GM21723 (cell line): ENCODE data around the gene PGAP1.
"Not testable (repeated sequence)": the region's sequence is repeated elsewhere in the genome, so short reads cannot be mapped to it uniquely, and the experiment has no call there.

Experiments
- ATAC-seq: cut with Tn5 transposase; IDR thresholded peaks from one replicate; pipeline ENCODE4 v1.9.1; 2021; ENCODE audit warnings: mild to moderate bottlenecking, moderate library complexity; ENCODE audit not compliant: unreplicated experiment

The PGAP1 gene

GRCh38 chr2:196952936-196953335 is 26.4 kb upstream of the PGAP1 start:
- no peak for ATAC-seq

DNA sequence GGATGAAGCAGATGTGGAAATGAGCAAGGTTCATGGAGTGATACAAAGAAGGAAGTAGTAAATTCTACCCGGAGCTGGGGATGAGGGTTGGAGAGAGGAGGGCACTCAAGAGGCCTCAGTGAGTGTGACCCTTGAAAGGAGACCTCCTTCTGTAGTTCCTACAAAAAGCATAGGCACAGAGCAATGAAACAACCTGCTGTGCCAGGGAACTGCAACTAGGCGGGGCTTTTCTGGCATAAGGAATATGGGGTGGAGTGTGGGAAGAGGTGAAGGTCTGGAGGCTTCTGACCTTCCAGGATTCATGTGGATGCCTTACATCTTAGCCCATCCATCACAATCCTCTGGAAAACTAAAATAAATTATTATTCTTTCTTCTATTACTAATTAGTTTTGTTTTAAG is 25.5 kb upstream of the PGAP1 start:
- ATAC-seq, result no peak

GRCh38 chr2:196949116-196949515 is 22.6 kb upstream of the PGAP1 start:
- no peak for ATAC-seq

DNA sequence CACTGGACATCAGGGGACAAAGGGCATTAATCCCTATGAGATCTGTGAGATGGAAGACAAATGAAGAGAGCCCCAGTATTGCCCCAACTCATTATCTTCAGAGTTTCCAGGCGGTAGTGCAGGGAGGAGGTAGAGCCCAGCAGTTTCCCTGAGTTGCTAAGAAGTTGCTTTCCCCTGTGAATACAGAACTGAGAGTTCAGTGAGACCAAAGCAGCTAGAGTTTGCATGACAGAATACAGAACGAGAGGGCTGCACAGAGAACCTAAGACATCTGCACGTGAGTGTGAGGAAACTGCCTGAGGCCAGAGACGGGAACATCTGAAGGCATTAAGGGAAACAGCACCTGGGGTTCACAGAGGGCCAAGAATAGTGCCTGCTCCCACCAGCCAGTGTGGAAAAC is 18.1 kb upstream of the PGAP1 start:
- peak; percentile 98 for ATAC-seq

- no peak for ATAC-seq
Observed at GRCh38 chr2:196941398-196942078, 15.0 kb upstream of the PGAP1 start.

DNA sequence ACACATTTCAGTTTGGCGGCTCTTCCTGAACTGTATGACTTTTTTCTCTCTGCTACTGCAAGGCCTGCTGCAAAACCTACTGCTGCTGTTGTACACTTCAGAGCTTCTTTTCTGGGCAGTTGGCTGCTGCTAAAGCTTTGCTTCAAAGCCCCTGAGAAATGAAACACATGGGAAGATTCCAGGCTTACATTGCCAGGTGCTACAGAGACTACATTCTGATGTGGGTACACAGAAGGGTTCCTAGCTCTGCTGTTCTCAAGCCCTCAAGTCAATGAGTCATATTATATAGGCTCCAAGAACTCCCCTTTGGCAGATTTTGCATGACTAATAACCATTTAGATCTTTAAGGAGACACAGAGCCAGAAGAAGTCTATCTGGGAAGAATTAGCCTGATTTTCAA is 12.9 kb upstream of the PGAP1 start:
- no peak for ATAC-seq

DNA sequence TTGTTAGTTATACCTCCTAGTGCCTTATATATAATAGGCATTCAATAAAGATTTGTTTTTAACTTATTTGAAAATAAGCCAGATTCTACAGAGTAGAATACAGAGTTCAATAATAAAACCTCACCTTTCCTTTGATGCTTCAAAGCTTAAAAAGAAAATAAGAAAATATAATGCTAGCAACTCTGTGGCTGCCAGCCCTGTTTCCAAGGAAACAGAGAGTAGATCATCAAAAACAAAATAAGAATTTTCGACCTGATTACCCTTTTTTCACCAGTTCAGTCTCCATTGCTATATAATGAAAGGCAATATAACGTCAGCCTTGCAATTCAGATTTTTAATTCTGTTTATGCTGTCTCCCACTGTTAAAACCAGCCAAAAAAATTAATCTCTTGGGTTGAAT is 8.9 kb upstream of the PGAP1 start:
- no peak for ATAC-seq

- ATAC-seq, result no peak
Observed at GRCh38 chr2:196934672-196935071, 8.2 kb upstream of the PGAP1 start.

- no peak for ATAC-seq
Observed at GRCh38 chr2:196931555-196931954, 5.0 kb upstream of the PGAP1 start.

GRCh38 chr2:196927376-196928225 is 1.1 kb upstream of the PGAP1 start:
- ATAC-seq, result peak; percentile 5

DNA sequence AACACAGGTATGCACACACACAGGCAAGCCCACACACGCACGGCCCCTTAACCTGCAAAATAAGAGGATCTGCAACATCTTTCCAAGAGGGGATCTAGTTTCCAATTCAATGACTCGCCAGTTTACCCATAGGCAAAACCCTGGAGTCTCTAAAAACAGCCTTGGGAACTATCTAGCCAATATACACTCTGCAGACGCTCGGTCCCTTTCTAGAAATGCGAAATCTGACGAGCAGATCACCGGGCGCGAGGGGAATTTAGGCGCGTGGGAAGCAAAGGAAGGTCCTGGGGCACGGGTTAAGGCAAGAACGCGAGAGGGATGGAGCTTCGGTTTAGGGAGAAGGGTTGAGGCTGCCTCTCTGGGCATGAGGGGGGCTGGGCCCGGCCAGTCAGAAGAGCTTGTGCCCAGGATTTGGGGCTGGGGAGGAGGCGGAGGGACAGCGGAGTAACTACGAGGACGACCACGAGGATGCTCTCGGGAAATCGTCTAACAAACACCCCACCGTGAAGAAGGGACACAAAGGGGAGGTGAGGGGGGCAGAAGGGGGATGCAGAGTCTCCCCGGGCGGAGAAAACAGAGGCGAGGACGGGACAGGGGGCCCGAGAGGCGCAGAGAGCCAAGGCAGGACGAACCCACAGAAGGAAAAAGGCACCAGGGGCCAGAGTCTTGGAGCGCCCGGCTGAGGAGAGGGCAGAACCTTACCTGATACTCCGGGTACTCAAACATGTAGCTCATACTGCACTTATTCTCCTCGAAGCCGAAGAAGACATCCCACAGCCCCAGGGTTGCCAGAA is 542 bp downstream of the PGAP1 start:
- peak; percentile 35 for ATAC-seq

DNA sequence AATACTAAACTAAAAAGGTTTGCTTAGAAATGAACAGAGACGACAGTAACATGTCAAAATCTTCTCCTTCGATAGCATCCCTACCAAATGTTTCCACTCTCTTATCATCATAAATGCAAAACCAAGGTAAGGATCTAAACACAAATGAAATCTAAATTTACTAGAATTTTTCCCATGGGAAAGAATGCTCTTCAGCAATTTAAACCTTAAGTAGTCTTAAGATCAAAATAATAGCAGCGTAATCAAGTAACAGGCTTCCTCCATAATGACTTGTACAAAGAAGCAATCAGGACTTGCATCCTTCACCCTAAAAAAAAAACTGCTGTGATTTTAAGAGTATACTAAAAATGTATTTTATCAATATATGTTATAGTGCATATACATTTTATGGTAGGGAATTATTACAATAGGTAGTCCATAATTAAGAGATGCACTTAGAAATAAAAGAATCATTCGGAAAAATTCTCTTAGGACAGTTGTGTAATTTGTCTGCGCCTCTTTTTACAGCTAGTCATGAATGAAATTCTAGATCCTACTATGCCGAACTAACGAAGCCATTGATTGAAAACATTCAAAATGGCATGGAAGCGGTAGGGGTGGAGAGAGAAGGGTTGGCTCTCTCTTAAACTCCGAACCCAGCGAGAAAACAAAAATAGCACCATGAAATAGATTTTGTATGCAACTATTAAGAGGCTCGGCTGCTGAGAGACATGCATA is 1.3 kb downstream of the PGAP1 start:
- ATAC-seq, result no peak

DNA sequence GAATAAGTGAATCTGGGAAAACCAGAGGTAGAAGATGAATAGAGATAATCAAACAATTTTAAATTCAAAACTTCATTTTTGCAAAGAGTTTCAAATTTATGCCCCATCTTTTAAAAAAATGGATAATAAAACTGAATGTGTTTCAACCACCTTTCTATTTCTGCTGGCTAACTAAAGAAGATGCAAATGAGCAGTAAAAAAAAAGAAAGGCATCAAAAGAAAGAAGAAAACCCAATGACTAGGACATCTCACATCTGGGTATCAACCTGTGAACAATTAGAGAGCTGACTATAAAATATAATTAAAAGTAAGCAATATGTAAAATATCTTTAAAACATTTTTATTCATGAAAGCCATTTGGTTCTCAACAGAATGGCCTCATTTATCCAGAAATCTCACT is 2.5 kb downstream of the PGAP1 start:
- no peak for ATAC-seq

- ATAC-seq, result no peak
Observed at GRCh38 chr2:196918927-196919326, 7.6 kb downstream of the PGAP1 start.

DNA sequence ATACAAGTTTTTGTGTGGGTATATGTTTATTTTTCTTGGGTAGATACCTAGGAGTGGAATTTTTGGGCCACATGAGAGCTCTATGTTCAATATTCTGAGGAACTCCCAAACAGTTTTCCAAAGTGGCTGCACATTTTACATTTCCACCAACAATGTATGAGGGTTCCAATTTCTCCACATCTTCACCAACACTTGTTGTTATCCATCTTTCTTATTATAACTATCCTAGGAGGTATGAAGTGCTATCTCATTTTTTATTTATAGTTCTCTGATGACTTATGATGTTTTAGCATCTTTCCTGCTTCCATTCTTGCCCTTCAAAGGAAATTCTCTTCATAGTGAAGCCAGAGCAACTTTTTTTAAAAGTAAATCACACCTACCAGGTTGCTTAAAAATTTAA is 8.7 kb downstream of the PGAP1 start:
- ATAC-seq, result no peak

DNA sequence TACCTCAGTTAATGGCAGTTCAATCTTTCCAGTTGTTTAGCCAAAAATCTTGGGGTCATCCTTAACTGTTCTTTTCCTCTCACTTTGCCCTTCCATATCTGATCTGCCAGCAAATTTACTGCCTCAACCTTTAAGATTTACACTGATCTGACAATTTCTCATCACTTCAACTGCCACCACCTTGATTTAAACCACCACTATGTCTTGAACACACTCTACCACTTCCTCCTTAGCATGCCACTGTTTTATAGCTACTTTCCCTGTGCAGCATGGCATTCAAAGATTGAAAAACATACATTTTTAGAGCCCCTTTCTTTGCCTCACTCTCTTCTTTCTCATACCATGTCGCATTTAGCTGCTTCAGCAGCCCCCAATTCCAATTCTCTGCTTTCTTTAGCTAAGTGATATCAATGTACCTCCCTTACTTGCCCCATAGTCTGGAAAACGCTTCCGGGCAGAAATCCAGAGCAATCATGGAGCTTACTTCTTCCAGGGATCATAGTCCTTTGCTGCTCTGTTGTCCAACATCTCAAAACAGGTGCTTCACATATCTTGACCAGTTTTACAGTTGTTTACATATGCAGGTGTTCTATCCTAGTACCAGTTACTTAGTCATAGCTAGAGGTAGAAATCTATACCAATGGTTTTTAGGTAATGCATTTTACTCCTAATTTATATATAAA is 10.9 kb downstream of the PGAP1 start:
- ATAC-seq, result no peak

DNA sequence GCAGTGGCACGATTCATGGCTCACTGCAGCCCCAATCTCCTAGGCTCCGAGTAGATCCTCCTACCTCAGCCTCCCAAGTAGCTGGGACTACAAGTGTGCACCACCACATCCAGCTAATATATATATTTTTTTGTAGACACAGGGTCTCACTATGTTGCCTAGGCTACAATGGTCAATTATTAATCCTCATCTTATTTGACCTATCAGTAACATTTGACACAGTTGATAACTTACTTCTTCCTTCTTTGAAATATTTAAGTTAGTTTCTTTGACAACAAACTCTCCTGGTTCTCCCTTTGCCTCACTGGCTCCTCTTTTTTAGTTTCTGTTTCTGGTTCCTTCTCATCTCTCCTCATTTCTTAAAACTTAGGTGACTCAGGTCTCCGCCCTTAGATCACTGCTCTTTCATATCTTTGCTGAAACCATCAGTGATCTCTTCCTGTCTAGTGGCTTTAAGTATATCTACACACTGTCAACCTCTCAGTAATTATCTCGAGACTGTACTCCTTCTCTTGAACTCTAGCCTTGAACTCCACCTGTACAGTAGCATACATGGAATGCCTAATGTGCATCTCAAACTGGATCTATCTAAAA is 11.5 kb downstream of the PGAP1 start:
- peak; percentile 81 for ATAC-seq

GRCh38 chr2:196913691-196914090 is 12.8 kb downstream of the PGAP1 start:
- ATAC-seq, result no peak

- ATAC-seq, result not testable (repeated sequence)
Observed at GRCh38 chr2:196905365-196905764, 21.1 kb downstream of the PGAP1 start.

- no peak for ATAC-seq
Observed at GRCh38 chr2:196902828-196903227, 23.7 kb downstream of the PGAP1 start.
